ENCODE results near the gene NBR1. TPM values are rescaled to one million over a fixed set of nuclear protein-coding genes. Genes with fewer than 3 reads are reported as not detected.
"Not testable (repeated sequence)": the region's sequence is repeated elsewhere in the genome, so short reads cannot be mapped to it uniquely, and the experiment has no call there.

The NBR1 gene
- total and polyA plus RNA-seq, 9 donors = 58.2 to 124 (median 78.6) TPM

- DNase-seq = no peak
- Histone ChIP-seq H3K9me3 (no peaks in the 10 kb centered on the region), H3K27ac (no peak overlapping the region), H3K27me3 (no peaks in the 10 kb centered on the region), H3K4me1 (ENCODE audit: insufficient read depth) (no peaks in the 10 kb centered on the region), H3K4me3 (no peak overlapping the region), H3K36me3 (no peaks in the 10 kb centered on the region)
- WGBS, 3 donors = 65 to 78% (median 73%) methylated on average over 2 of the region's 2 CpGs
- TF ChIP-seq POLR2A (IDR thresholded peaks at IDR 0.05) = no peak
- TF ChIP-seq CTCF (IDR thresholded peaks at IDR 0.05) = no peak
- no peak for TF ChIP-seq EP300 (IDR thresholded peaks at IDR 0.05)
- intact Hi-C loops (cut with DNase I) = loop anchor here in 1 of 4 donors (10.0 kb wide), 1 partner anchor 83 kb away; the partner anchor contains the start of gene TMEM106A
These were observed 38.9 kb upstream of the NBR1 start for GRCh38 chr17:43132117-43132516.

GRCh38 chr17:43133439-43133838 is 37.6 kb upstream of the NBR1 start:
- not testable (repeated sequence) for H3K36me3 ChIP-seq; H3K4me3 ChIP-seq; DNase-seq; H3K4me1 ChIP-seq (ENCODE audit: insufficient read depth); H3K27ac ChIP-seq; H3K9me3 ChIP-seq; H3K27me3 ChIP-seq
- intact Hi-C loops (cut with DNase I) = loop anchor here in 1 of 4 donors (10.0 kb wide), 1 partner anchor 81 kb away; the partner anchor contains the start of gene TMEM106A
- 93 to 98% (median 93%) methylated on average over 5 of the region's 5 CpGs for WGBS, 3 donors

DNA sequence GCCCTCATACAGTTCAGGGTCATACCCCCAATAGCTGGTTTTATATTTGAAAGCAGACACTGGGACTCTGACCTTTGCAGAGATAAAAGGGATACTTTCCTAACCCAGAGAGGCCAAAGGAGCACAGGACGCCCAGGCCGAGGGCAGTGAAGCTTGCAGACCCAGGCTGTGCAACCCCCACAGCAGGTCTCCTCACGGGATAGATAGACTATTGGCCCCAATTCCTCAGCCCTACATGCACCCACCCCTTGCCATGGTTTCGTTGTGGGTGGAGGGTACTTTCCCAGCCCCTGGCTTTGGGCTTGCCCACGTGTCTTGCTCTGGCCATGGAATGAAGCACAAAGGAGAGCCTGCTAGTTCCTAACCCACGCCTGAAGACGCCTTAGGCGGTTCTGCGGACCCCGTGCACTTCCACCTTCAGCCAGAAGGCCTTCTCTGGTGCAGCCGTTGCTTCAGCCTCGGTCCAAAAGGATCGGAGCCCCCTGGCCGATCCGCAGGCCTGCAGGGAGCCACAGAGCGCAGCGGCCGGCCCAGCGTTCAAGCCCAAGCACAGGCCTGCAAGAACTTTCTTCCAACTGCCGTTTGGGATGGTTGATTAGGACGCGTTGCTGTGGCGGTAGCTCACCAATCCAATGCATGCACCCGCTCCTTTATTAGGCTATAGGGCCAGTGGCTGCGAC is 36.1 kb upstream of the NBR1 start:
- Histone ChIP-seq H3K36me3 (no peaks in the 10 kb centered on the region), H3K4me3 (no peak overlapping the region), H3K27me3 (no peaks in the 10 kb centered on the region), H3K4me1 (ENCODE audit: insufficient read depth) (no peaks in the 10 kb centered on the region), H3K27ac (no peak overlapping the region), H3K9me3 (no peaks in the 10 kb centered on the region)
- no peak for DNase-seq
- intact Hi-C loops (cut with DNase I) = loop anchor here in 1 of 4 donors (10.0 kb wide), 1 partner anchor 80 kb away; the partner anchor contains the start of gene TMEM106A
- TF ChIP-seq POLR2A (IDR thresholded peaks at IDR 0.05) = no peak
- TF ChIP-seq EP300 (IDR thresholded peaks at IDR 0.05) = no peak
- no peak for TF ChIP-seq CTCF (IDR thresholded peaks at IDR 0.05)
- WGBS, 3 donors = 92 to 94% (median 94%) methylated on average over 25 of the region's 25 CpGs

- no peak for DNase-seq
These were observed 35.6 kb upstream of the NBR1 start for GRCh38 chr17:43135454-43135819.

DNA sequence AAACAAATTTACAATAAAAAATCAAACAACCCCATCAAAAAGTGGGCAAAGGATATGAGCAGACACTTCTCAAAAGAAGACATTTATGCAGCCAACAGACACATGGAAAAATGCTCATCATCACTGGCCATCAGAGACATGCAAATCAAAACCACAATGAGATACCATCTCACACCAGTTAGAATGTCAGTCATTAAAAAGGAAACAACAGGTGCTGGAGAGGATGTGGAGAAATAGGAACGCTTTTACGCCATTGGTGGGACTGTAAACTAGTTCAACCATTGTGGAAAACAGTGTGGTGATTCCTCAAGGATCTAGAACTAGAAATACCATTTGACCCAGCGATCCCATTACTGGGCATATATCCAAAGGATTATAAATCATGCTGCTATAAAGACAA is 34.4 kb upstream of the NBR1 start:
- intact Hi-C loops (cut with DNase I) = loop anchor here in 1 of 4 donors (10.0 kb wide), 1 partner anchor 78 kb away; the partner anchor contains the start of gene TMEM106A
- WGBS, 3 donors = 86 to 91% (median 86%) methylated on average over 3 of the region's 3 CpGs

More at GRCh38 chr17:43135454-43135819, 35.6 kb upstream of the NBR1 start:
- H3K9me3 ChIP-seq = no peaks in the 10 kb centered on the region
- H3K4me3 ChIP-seq = no peak overlapping the region
- no peak for TF ChIP-seq CTCF (IDR thresholded peaks at IDR 0.05)
- TF ChIP-seq EP300 (IDR thresholded peaks at IDR 0.05) = no peak
- no peak for TF ChIP-seq POLR2A (IDR thresholded peaks at IDR 0.05)
- H3K27ac ChIP-seq = no peak overlapping the region
- no peaks in the 10 kb centered on the region for H3K4me1 ChIP-seq (ENCODE audit: insufficient read depth)
- no peaks in the 10 kb centered on the region for H3K27me3 ChIP-seq
- no peaks in the 10 kb centered on the region for H3K36me3 ChIP-seq
- intact Hi-C loops (cut with DNase I) = loop anchor here in 1 of 4 donors (10.0 kb wide), 1 partner anchor 79 kb away; the partner anchor contains the start of gene TMEM106A
- WGBS, 3 donors = 91 to 93% (median 92%) methylated on average over 19 of the region's 19 CpGs

GRCh38 chr17:43138531-43138930 is 32.5 kb upstream of the NBR1 start:
- DNase-seq; H3K4me1 ChIP-seq (ENCODE audit: insufficient read depth); H3K27ac ChIP-seq; H3K4me3 ChIP-seq; H3K9me3 ChIP-seq; H3K36me3 ChIP-seq; H3K27me3 ChIP-seq: not testable (repeated sequence)
- 63 to 81% (median 77%) methylated on average over 4 of the region's 4 CpGs for WGBS, 3 donors
- intact Hi-C loops (cut with DNase I) = loop anchor here in 2 of 4 donors (2.0 to 10.0 kb wide), 2 partner anchors 18 to 76 kb away; partner anchors contain the start of gene TMEM106A (in 1 of the 2)

More for the DNA sequence above, 34.4 kb upstream of the NBR1 start:
- H3K27ac ChIP-seq; H3K9me3 ChIP-seq; DNase-seq; H3K36me3 ChIP-seq; H3K4me3 ChIP-seq; H3K27me3 ChIP-seq; H3K4me1 ChIP-seq (ENCODE audit: insufficient read depth): not testable (repeated sequence)

All from ovary (tissue), 9 donors.